Naive B cell (primary cell): Measurements from ENCODE around the gene TIMP2. TPM values are rescaled to one million over a fixed set of nuclear protein-coding genes. Genes with fewer than 3 reads are reported as not detected.
"Not testable (repeated sequence)": the region's sequence is repeated elsewhere in the genome, so short reads cannot be mapped to it uniquely, and the experiment has no call there.

ENCODE experiments used
- ATAC-seq, 2 donors: fragments of 150-1000 bp; cut with Tn5 transposase; 2 replicates each; pipeline ENCODE4 v1.10.0; 2021; ENCODE audit warnings: low read depth in 2 of 2, mild to moderate bottlenecking in 2 of 2, moderate library complexity in 2 of 2
- DNase-seq: peaks from one replicate; pipeline ENCODE4 v3.0.0; 2022
- H3K27ac Mint-ChIP-seq, 6 donors: one replicate each; pipeline ENCODE4 v1.8.0; 2020 to 2022; ENCODE audit warnings: mild to moderate bottlenecking in 6 of 6, mixed read lengths in 6 of 6, moderate library complexity in 5 of 6, inconsistent platforms in 2 of 6
- H3K27me3 Mint-ChIP-seq, 3 donors: one replicate each; pipeline ENCODE4 v1.8.0; 2021 to 2022; ENCODE audit warnings: mixed read lengths in 3 of 3, mild to moderate bottlenecking in 1 of 3
- H3K36me3 Mint-ChIP-seq, 2 donors: one replicate each; pipeline ENCODE4 v1.8.0; 2020 to 2022; ENCODE audit warnings: mixed read lengths in 2 of 2, inconsistent platforms in 1 of 2, mild to moderate bottlenecking in 1 of 2
- H3K4me1 Mint-ChIP-seq, 3 donors: one replicate each; pipeline ENCODE4 v1.8.0; 2020 to 2022; ENCODE audit warnings: mixed read lengths in 3 of 3, inconsistent platforms in 1 of 3, mild to moderate bottlenecking in 1 of 3, moderate library complexity in 1 of 3
- H3K4me3 Mint-ChIP-seq, 8 donors: one replicate each; pipeline ENCODE4 v1.8.0; 2020 to 2022; ENCODE audit warnings: mild to moderate bottlenecking in 8 of 8, mixed read lengths in 8 of 8, moderate library complexity in 8 of 8, inconsistent platforms in 2 of 8
- H3K9me3 Mint-ChIP-seq, 7 donors: one replicate each; pipeline ENCODE4 v1.8.0; 2020 to 2022; ENCODE audit warnings: mixed read lengths in 7 of 7, mild to moderate bottlenecking in 5 of 7, inconsistent platforms in 2 of 7, moderate library complexity in 1 of 7
- polyA plus RNA-seq, 6 donors: library from polyadenylated mRNA; unstranded; fragments of 300-500 nt; fragmentation: Illumina TruSeq; gene quantifications; one replicate each; pipeline ENCODE4 v1.2.3, GENCODE V29; 2021; ENCODE audit warnings: low read depth in 6 of 6

Gene TIMP2
- polyA plus RNA-seq, 6 donors from 2014 or later = 0.40 to 1.1 (median 0.65) TPM

DNA sequence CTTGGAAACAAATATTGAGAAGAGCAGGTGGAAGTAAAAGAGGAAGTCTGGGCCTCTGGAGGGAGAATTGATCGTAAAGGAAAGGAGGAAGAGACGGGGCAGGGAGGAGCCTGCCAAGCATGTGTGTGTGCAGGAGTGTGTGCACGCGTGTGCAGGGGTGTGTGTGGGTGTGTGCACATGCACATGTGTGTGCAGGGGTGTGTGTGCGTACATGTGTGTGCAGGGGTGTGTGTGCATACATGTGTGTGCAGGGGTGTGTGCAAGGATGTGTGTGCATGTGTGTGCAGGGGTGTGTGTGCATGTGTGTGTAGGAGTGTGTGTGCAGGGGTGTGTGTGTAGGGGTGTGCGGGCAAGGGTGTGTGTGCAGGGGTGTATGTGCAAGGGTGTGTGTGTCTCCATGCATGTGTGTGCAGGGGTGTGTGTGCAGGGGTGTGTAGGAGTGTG lies 32.2 kb downstream of the TIMP2 start:
- peaks cover 0 to 5% (median 0%) of the 10 kb centered on the region in 7 donors for H3K9me3 Mint-ChIP-seq
- ATAC-seq = no peak
- no peaks in the 10 kb centered on the region for H3K36me3 Mint-ChIP-seq
- peak overlapping the region in 3 of 8 donors; percentile 5 to 39 (median 25) for H3K4me3 Mint-ChIP-seq
- no peaks in the 10 kb centered on the region for H3K27me3 Mint-ChIP-seq
- no peak for DNase-seq
- H3K27ac Mint-ChIP-seq = peak overlapping the region in 4 of 6 donors; percentile 16 to 99 (median 87)
- peaks cover 49 to 62% (median 59%) of the 10 kb centered on the region in 3 donors for H3K4me1 Mint-ChIP-seq

DNA sequence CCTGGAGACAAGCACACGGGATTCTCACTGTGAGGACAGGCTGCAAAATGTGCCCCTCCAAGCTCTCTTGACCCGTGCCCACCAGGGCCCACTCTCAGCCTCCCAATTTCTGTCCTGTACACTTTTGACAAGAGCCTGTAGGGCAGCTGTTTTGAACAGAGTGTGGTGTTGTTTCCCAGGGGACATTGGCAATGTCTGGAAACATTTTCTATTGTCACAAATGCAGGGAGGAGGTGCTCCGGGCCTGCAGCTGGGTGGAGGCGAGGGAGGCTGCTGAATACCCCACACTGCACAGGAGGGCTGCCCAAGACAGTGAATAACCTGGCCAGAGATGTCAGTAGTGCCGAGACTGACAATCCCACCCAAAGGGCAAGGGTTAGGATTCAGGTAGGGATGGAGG lies 32.7 kb downstream of the TIMP2 start:
- Mint-ChIP-seq H3K27ac (peak overlapping the region in 5 of 6 donors; percentile 25 to 99 (median 76)), H3K4me1 (peaks cover 49 to 62% (median 62%) of the 10 kb centered on the region in 3 donors), H3K4me3 (peak overlapping the region in 4 of 8 donors; percentile 25 to 83 (median 34)), H3K36me3 (no peaks in the 10 kb centered on the region), H3K27me3 (no peaks in the 10 kb centered on the region), H3K9me3 (peaks cover 0 to 5% (median 0%) of the 10 kb centered on the region in 7 donors)
- ATAC-seq = no peak
- DNase-seq = no peak

DNA sequence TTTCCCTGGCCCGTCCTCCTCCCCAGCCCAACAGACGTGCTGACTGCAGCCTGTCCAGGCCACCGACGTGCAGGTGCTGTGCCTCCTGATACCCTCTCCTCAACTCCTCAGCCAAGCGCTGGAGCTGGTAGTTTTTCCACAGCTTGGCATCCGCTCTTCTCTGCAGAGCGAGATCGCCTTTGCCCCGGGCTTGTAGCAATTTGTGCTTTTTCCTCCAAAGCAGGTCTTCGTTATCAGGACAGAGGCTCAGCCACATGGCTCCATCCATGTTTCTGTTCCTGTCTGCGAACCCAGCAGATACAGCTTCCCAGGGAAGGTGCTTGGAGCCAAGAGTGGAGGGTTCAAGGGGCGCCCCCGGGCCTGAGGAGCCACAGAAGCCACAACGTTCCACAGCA lies 33.1 kb downstream of the TIMP2 start:
- ATAC-seq (no peak), DNase-seq (no peak)
- Mint-ChIP-seq H3K27ac (peak overlapping the region; percentile 48 to 99 (median 97)), H3K9me3 (peaks cover 0 to 5% (median 0%) of the 10 kb centered on the region in 7 donors), H3K27me3 (no peaks in the 10 kb centered on the region), H3K4me1 (peaks cover 49 to 63% (median 62%) of the 10 kb centered on the region in 3 donors), H3K4me3 (peak overlapping the region in 5 of 8 donors; percentile 47 to 94 (median 83)), H3K36me3 (no peaks in the 10 kb centered on the region)

DNA sequence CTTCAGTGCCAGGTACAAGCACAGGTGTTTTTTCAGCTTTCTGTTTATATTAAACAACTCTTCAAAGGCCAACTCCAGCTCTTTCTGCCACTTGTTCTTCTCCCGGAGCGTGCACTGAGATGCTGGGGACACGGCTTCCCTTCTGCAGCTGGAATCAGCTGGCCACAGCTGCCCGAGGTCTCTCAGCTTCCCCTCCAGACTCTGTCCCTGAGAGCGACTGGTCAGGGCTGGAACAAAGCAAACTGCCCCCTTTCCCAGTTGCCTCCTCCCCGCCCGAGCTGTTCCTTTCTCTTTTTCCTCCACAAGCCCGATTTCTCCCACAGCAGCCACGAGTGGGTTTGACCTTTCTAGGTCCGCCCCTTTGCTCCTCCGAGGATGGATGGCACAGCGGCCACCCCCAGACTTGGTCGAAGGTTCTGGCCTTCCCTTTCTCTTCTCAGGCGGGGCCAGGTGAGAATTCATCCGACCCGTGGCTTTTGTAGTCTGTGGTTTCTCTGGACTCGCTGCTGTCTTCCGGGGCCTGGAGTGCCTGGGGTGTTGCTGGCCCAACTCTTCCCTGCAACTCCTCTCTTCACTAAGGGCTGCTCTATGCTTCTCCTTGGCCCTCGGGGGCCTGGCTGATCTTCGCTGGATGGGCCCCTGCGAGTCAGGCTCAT lies 33.7 kb downstream of the TIMP2 start:
- ATAC-seq (no peak), DNase-seq (no peak)
- peaks cover 0 to 5% (median 0%) of the 10 kb centered on the region in 7 donors for H3K9me3 Mint-ChIP-seq
- H3K27ac Mint-ChIP-seq = peak overlapping the region; percentile 64 to 99 (median 98)
- H3K27me3 Mint-ChIP-seq = no peaks in the 10 kb centered on the region
- no peaks in the 10 kb centered on the region for H3K36me3 Mint-ChIP-seq
- H3K4me3 Mint-ChIP-seq = peak overlapping the region; percentile 59 to 95 (median 80)
- peaks cover 49 to 68% (median 62%) of the 10 kb centered on the region in 3 donors for H3K4me1 Mint-ChIP-seq

DNA sequence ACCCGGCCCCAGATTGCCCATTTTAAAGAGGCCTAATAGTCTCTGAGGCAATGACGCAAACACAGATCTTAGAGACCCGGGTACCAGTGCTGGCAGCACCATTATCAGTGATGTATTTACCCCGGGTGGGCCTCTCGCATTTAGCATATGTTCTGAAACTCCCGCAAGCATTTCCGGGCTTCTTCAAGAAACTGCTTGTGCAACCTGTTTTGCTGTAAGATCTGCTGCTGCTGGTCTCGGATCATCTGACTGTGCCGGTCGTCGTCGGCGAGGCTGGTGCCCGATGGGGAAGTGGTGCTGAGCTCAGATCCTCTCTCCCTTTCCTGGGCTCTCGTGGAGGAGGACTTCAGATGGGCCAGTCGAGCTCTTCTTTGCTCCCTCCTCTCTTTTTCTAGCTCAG lies 34.7 kb downstream of the TIMP2 start:
- H3K36me3 Mint-ChIP-seq = no peaks in the 10 kb centered on the region
- peaks cover 0 to 5% (median 0%) of the 10 kb centered on the region in 7 donors for H3K9me3 Mint-ChIP-seq
- no peaks in the 10 kb centered on the region for H3K27me3 Mint-ChIP-seq
- DNase-seq (peak; percentile 79), ATAC-seq (peak; percentile 54 to 65)
- H3K4me3 Mint-ChIP-seq = peak overlapping the region; percentile 64 to 95 (median 80)
- peaks cover 49 to 68% (median 62%) of the 10 kb centered on the region in 3 donors for H3K4me1 Mint-ChIP-seq
- H3K27ac Mint-ChIP-seq = peak overlapping the region; percentile 98 to 99 (median 98)

DNA sequence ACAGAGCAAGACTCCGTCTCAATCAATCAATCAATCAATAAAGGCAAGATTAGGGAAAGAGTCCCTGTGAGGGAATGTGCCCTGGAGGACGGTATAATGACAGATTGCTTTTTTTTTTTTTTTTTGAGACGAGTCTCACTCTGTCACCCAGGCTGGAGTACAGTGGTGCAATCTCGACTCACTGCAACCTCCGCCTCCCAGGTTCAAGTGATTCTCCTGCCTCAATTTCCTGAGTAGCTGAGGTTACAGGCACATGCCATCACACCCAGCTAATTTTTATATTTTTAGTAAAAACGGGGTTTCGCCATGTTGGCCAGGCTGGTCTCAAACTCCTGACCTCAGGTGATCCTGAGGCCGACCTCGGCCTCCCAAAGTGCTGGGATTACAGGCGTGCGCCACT lies 35.1 kb downstream of the TIMP2 start:
- H3K27me3 Mint-ChIP-seq, H3K9me3 Mint-ChIP-seq, DNase-seq, H3K36me3 Mint-ChIP-seq: not testable (repeated sequence)
- peak overlapping the region; percentile 98 to 99 (median 98) for H3K27ac Mint-ChIP-seq
- H3K4me3 Mint-ChIP-seq = peak overlapping the region; percentile 82 to 95 (median 92)
- peaks cover 49 to 68% (median 62%) of the 10 kb centered on the region in 3 donors for H3K4me1 Mint-ChIP-seq
- ATAC-seq = peak in 1 of 2 donors; percentile 0

DNA sequence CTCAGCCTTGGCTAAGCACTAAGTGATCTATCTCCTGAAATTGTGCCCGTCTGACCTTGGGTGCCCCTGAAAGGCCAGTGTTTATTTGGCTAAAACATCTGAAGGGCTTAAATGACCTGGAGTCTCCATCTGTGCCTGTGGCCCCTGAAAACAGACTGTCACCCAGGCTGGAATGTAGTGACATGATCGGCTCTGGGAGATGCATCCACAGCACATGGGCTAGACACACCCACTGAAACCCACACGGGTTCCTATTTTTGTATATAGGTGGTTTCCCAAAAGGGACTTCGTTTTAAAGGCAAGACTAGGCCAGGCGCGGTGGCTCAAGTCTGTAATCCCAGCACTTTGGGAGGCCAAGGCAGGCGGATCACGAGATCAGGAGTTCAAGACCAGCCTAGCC lies 35.7 kb downstream of the TIMP2 start:
- Mint-ChIP-seq H3K4me1 (peaks cover 49 to 68% (median 60%) of the 10 kb centered on the region in 3 donors), H3K9me3 (peaks cover 0 to 5% (median 0%) of the 10 kb centered on the region in 7 donors), H3K27ac (peak overlapping the region; percentile 98 to 99 (median 98)), H3K36me3 (no peaks in the 10 kb centered on the region), H3K4me3 (peak overlapping the region; percentile 82 to 95 (median 92)), H3K27me3 (no peaks in the 10 kb centered on the region)
- peak; percentile 80 to 82 for ATAC-seq
- peak; percentile 76 for DNase-seq

DNA sequence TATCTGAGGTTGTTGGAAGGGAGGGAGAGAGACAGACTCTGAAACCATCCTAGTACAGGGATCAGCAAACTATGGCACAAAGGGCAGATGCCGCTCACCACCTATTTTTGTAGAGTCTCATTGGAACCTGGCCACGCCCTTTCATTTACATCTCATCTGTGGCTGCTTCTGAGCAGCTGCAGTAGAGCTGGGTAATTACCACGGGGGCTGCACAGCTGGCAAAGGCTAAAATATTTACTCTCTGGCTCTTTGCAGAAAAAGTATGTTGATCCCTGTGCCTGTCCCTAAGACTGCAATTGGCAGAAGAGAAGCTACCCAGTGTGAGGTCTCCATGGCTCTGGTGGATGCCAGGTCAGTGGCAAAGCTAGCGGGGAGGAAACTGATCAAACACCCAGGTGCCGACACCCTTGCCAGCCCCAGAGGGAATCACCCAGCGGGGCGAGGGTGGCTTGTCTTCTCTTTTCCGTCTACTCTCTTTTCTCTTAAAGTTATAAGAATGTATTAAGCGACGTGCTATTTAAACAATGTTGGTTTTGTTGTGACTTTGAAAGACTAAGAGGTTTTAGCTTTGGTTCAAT lies 36.2 kb downstream of the TIMP2 start:
- H3K27me3 Mint-ChIP-seq = no peaks in the 10 kb centered on the region
- H3K4me1 Mint-ChIP-seq = peaks cover 49 to 68% (median 55%) of the 10 kb centered on the region in 3 donors
- ATAC-seq = peak; percentile 56 to 62
- peak overlapping the region; percentile 98 to 99 (median 98) for H3K27ac Mint-ChIP-seq
- H3K36me3 Mint-ChIP-seq = no peaks in the 10 kb centered on the region
- DNase-seq = peak; percentile 51
- peaks cover 0 to 5% (median 0%) of the 10 kb centered on the region in 7 donors for H3K9me3 Mint-ChIP-seq
- H3K4me3 Mint-ChIP-seq = peak overlapping the region; percentile 82 to 95 (median 92)

DNA sequence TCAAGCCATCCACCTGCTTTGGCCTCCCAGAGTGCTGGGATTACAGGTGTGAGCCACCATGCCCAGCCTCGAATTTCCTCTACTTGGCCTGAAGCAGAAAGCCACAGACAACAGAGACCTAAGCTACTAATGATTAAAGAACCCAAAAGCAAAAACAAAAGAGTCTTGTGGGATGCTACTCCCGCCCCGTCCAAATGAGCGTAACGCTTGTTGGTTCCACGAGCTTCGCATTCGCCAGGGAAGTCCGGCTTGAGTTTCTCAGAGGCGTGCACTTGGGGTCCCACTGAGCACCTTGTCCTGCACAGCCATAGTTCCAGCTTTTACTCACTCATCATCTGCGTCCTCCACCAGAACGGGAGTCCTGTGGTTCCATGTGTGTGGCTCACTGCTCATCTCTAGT lies 38.2 kb downstream of the TIMP2 start:
- H3K27me3 Mint-ChIP-seq = no peaks in the 10 kb centered on the region
- peak overlapping the region in 4 of 6 donors; percentile 19 to 95 (median 67) for H3K27ac Mint-ChIP-seq
- H3K9me3 Mint-ChIP-seq = no peaks in the 10 kb centered on the region
- no peaks in the 10 kb centered on the region for H3K36me3 Mint-ChIP-seq
- peak overlapping the region in 2 of 8 donors; percentile 54 to 80 for H3K4me3 Mint-ChIP-seq
- ATAC-seq (no peak), DNase-seq (no peak)
- peaks cover 46 to 63% (median 52%) of the 10 kb centered on the region in 3 donors for H3K4me1 Mint-ChIP-seq

DNA sequence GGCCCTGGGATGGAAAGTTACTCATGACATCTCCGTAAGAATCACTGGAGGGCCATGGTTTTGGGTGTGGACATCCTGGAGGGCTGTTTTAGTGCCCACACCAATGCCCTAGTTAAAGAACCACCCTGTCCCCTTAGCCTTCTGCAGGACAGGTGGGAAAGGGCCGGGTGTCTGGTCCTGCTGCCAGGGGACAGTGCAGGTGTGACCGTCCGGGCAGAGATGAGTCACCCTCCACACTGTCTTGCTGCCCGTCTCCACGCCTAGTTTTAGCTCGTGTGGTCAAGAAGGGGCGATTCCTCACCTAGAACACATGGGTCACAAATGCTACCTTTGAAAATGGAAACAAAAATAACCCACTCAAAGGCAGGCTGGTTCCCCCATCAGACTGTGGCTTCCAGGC lies 39.2 kb downstream of the TIMP2 start:
- no peak for ATAC-seq
- no peaks in the 10 kb centered on the region for H3K27me3 Mint-ChIP-seq
- H3K27ac Mint-ChIP-seq = no peak overlapping the region
- DNase-seq = no peak
- H3K9me3 Mint-ChIP-seq = no peaks in the 10 kb centered on the region
- H3K4me3 Mint-ChIP-seq = peak overlapping the region in 1 of 8 donors; percentile 25
- H3K4me1 Mint-ChIP-seq = peaks cover 36 to 53% (median 42%) of the 10 kb centered on the region in 3 donors
- H3K36me3 Mint-ChIP-seq = no peaks in the 10 kb centered on the region

DNA sequence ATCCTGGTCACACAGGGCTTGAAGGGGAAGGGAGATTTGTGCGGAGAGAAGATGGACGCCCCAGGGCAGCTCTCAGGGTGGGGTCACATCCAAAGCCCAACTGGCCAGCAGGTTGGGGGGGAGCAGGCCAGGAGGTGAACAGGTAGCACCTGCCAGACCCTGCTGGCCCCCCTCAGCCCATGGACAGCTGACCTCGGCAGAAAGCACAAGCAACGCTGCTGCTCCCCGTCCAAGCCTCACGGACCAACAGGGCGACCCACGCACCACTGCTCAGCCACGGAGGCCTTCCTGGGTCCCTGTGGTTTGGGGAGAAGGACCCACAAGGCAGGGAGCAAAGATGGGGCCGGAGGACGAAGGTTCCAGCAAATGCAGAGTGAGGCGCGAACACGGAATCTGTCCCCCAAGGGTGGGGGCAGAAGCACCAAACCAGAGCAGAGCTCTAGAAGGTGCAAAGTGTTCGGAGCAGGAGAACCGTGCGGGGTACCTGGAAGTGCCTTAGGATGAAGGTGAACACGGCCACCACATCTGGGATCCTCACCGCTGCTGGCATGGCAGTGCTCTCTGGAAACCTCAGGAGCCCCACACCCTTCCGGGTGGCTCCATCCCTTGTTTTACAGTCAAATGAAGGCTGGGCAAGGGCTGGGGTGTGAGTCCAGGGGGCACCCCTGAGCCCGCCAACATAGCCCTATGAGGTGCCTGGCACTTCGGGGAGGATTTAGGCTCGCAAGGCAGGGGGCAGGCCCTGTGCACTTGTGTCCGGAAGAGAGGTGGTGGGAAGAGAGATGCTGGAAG lies 40.1 kb downstream of the TIMP2 start:
- H3K4me3 Mint-ChIP-seq = peak overlapping the region in 2 of 8 donors; percentile 33 to 52
- ATAC-seq (no peak), DNase-seq (no peak)
- no peaks in the 10 kb centered on the region for H3K9me3 Mint-ChIP-seq
- no peaks in the 10 kb centered on the region for H3K27me3 Mint-ChIP-seq
- H3K4me1 Mint-ChIP-seq = peaks cover 32 to 47% (median 37%) of the 10 kb centered on the region in 3 donors
- peak overlapping the region in 2 of 6 donors; percentile 22 to 73 for H3K27ac Mint-ChIP-seq
- no peaks in the 10 kb centered on the region for H3K36me3 Mint-ChIP-seq

DNA sequence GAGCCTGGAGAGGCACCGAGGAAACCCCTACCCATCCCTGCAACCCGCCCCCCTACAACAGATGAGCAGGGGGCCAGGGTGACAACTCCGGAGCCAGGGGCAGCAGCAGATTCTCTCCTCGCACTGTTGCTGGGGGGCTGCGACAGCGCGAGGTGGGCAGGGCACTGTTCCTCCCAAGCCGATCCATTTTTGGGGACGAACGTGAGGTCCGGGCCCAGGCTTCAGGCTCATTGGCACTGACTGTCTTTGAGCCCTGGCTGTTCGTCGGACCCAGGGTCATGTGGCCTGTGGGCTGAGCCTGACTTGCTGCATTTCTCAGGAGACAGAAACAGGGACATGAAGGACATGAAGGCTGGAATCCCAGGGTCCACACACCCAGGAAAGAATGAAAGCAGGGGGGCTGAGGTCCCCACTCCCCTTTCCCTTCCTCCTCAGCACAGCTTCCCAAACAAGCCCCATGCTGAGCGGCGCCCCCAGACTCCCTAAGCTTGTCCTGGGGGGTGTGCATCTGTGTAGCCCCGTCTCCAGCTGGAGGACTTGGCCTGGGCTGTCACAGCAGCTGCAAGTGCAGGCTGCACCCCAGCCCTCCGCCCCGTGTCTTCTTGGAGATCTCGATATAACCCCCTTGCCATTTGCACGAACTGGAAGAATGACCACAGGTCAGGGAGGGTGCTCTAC lies 40.9 kb downstream of the TIMP2 start:
- Mint-ChIP-seq H3K27me3 (no peaks in the 10 kb centered on the region), H3K27ac (peak overlapping the region in 4 of 6 donors; percentile 14 to 73 (median 30)), H3K4me3 (peak overlapping the region in 5 of 8 donors; percentile 43 to 87 (median 57)), H3K36me3 (no peaks in the 10 kb centered on the region), H3K4me1 (peaks cover 28 to 47% (median 38%) of the 10 kb centered on the region in 3 donors), H3K9me3 (no peaks in the 10 kb centered on the region)
- DNase-seq = no peak
- ATAC-seq = no peak
